ENCODE results near the gene STARD3NL. TPM values are rescaled to one million over a fixed set of nuclear protein-coding genes. Genes with fewer than 3 reads are reported as not detected.
A peak's percentile ranks its signal among the peaks of the same experiment; 100 is the strongest.

STARD3NL gene
- polyA plus RNA-seq, 3 donors, result 36.6 to 100 (median 86.8) TPM

DNA sequence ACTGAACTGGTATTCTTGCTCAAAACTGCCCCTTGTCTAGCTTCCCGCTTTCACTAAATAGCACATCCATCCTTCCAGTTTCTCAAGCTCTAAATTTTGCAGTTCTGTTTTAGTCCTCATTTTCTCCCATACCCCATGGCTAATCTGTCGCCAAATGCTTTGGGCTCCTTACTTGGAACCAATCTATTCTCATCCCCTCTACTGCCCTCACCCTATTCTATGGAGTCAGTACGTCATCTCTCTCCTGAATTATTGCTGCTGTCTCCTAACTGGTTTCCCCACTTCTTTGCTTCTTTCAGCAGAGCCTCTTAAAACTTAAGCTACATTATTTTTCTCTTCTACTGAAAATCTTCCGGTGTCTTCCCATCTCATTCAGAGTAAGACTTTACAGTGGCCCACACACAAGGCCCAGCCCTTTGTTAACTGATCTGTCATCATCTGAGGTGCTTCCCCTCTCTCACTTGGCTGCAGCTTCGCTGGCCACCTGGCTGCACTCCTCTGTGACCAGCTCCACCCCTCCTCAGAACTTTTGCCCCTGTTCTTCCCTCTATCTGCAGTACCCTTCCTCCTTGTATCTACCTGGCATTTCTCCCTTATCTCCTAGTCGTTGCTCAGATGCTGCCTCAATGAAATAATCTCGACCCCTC lies 9.9 kb downstream of the STARD3NL start:
- Mint-ChIP-seq H3K36me3 (peaks cover 14 to 16% of the 10 kb centered on the region in 2 donors), H3K27me3 (ENCODE audit: low read depth in 3 of 3) (no peaks in the 10 kb centered on the region), H3K4me1 (peaks cover 47% of the 10 kb centered on the region), H3K27ac (peak overlapping the region in 2 of 7 donors; percentile 33), H3K4me3 (no peak overlapping the region), H3K9me3 (peaks cover 0 to 8% (median 0%) of the 10 kb centered on the region in 7 donors)
- TF ChIP-seq, protein P1, sequence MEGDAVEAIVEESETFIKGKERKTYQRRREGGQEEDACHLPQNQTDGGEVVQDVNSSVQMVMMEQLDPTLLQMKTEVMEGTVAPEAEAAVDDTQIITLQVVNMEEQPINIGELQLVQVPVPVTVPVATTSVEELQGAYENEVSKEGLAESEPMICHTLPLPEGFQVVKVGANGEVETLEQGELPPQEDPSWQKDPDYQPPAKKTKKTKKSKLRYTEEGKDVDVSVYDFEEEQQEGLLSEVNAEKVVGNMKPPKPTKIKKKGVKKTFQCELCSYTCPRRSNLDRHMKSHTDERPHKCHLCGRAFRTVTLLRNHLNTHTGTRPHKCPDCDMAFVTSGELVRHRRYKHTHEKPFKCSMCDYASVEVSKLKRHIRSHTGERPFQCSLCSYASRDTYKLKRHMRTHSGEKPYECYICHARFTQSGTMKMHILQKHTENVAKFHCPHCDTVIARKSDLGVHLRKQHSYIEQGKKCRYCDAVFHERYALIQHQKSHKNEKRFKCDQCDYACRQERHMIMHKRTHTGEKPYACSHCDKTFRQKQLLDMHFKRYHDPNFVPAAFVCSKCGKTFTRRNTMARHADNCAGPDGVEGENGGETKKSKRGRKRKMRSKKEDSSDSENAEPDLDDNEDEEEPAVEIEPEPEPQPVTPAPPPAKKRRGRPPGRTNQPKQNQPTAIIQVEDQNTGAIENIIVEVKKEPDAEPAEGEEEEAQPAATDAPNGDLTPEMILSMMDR (IDR thresholded peaks at IDR 0.05), result no peak
- intact Hi-C loops (cut with micrococcal nuclease), result no loop called here
- no peak overlapping the region for H3K4me2 ChIP-seq (replicated peaks; ENCODE audit: extremely low read depth, low read length, poor library complexity, severe bottlenecking)
- no peaks in the 10 kb centered on the region for H3K9me3 ChIP-seq (replicated peaks in 1 of 2; ENCODE audit: control insufficient read depth in 1 of 2, insufficient read depth in 1 of 2, low read length in 2 of 2)
- peaks cover 98% of the 10 kb centered on the region for H3K79me2 ChIP-seq (ENCODE audit: insufficient read depth, low read length)
- no peak overlapping the region for H3K4me3 ChIP-seq (replicated peaks in 1 of 3; ENCODE audit: low read depth in 2 of 3, low read length in 3 of 3)
- no peak overlapping the region for H3K9ac ChIP-seq (ENCODE audit: insufficient read depth, low read length, poor library complexity, severe bottlenecking)
- H3K4me1 ChIP-seq (ENCODE audit: control insufficient read depth in 1 of 2, insufficient read depth in 2 of 2, low read length in 2 of 2), result peaks cover 4 to 5% of the 10 kb centered on the region in 2 donors
- H2AFZ ChIP-seq (ENCODE audit: insufficient read depth, low read depth, low read length, poor library complexity, severe bottlenecking), result no peak overlapping the region
- peaks cover 0 to 7% of the 10 kb centered on the region in 2 donors for H3K36me3 ChIP-seq (replicated peaks in 1 of 2; ENCODE audit: control insufficient read depth in 1 of 2, insufficient read depth in 2 of 2, low read length in 2 of 2)
- no peaks in the 10 kb centered on the region for H3K27me3 ChIP-seq (ENCODE audit: control insufficient read depth in 2 of 2, insufficient read depth in 2 of 2, low read length in 2 of 2)
- no peak for DNase-seq
- 89% methylated on average over 4 of the region's 7 CpGs for WGBS (ENCODE audit: insufficient coverage)
- H3K27ac ChIP-seq (ENCODE audit: low read depth in 1 of 2, low read length in 2 of 2), result no peak overlapping the region
- H4K20me1 ChIP-seq (ENCODE audit: insufficient read depth, low read length), result peaks cover 81% of the 10 kb centered on the region

DNA sequence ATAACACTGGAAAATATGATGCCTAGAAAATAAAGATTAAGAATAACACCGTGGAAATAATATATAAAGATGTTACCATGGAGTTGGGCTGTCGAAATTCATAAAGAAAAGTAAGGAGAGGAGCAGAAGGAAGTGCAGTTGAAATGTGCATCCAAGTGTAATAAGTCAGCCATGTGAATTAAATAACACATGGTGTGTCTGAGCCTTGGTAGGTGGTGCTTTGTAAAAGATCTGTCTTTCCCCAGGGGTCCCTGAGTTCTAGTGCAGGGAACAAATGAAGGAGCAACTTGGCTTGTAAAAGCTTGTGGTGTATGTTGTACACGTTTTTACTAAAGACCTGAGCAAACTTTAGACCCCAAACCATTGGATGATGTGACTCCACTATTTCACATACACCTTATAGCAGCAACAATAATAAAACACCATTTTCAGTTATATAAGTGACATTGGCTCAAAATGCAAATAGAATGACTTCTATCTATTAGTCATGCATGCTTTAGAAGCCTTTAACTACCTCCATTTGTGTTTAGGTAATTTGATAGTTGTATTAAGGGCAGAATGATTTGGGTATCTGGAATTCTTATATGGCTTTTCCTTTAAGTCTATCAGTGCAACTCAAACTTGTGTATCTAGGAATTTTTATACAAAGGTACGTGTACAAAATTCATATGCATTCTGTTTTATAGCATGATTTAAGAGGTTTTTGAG lies 11.3 kb downstream of the STARD3NL start:
- peaks cover 83% of the 10 kb centered on the region for H4K20me1 ChIP-seq (ENCODE audit: insufficient read depth, low read length)
- intact Hi-C loops (cut with micrococcal nuclease), result no loop called here
- no peak overlapping the region for H3K27ac ChIP-seq (ENCODE audit: low read depth in 1 of 2, low read length in 2 of 2)
- no peak overlapping the region for H2AFZ ChIP-seq (ENCODE audit: insufficient read depth, low read depth, low read length, poor library complexity, severe bottlenecking)
- peaks cover 97% of the 10 kb centered on the region for H3K79me2 ChIP-seq (ENCODE audit: insufficient read depth, low read length)
- Mint-ChIP-seq H3K4me1 (peaks cover 42% of the 10 kb centered on the region), H3K27me3 (ENCODE audit: low read depth in 3 of 3) (no peaks in the 10 kb centered on the region), H3K27ac (no peak overlapping the region), H3K36me3 (peaks cover 10 to 11% of the 10 kb centered on the region in 2 donors), H3K4me3 (no peak overlapping the region), H3K9me3 (peaks cover 0 to 4% (median 0%) of the 10 kb centered on the region in 7 donors)
- peaks cover 0 to 7% of the 10 kb centered on the region in 2 donors for H3K36me3 ChIP-seq (replicated peaks in 1 of 2; ENCODE audit: control insufficient read depth in 1 of 2, insufficient read depth in 2 of 2, low read length in 2 of 2)
- H3K4me1 ChIP-seq (ENCODE audit: control insufficient read depth in 1 of 2, insufficient read depth in 2 of 2, low read length in 2 of 2), result no peaks in the 10 kb centered on the region
- WGBS (ENCODE audit: insufficient coverage), result 82% methylated on average over 2 of the region's 4 CpGs
- no peak overlapping the region for H3K9ac ChIP-seq (ENCODE audit: insufficient read depth, low read length, poor library complexity, severe bottlenecking)
- no peaks in the 10 kb centered on the region for H3K9me3 ChIP-seq (replicated peaks in 1 of 2; ENCODE audit: control insufficient read depth in 1 of 2, insufficient read depth in 1 of 2, low read length in 2 of 2)
- TF ChIP-seq, protein P1 (IDR thresholded peaks at IDR 0.05), result no peak
- no peaks in the 10 kb centered on the region for H3K27me3 ChIP-seq (ENCODE audit: control insufficient read depth in 2 of 2, insufficient read depth in 2 of 2, low read length in 2 of 2)
- no peak for DNase-seq
- no peak overlapping the region for H3K4me3 ChIP-seq (replicated peaks in 1 of 3; ENCODE audit: low read depth in 2 of 3, low read length in 3 of 3)
- H3K4me2 ChIP-seq (replicated peaks; ENCODE audit: extremely low read depth, low read length, poor library complexity, severe bottlenecking), result no peak overlapping the region
